ENCODE data around the gene TMEM54.

Gene TMEM54

DNA sequence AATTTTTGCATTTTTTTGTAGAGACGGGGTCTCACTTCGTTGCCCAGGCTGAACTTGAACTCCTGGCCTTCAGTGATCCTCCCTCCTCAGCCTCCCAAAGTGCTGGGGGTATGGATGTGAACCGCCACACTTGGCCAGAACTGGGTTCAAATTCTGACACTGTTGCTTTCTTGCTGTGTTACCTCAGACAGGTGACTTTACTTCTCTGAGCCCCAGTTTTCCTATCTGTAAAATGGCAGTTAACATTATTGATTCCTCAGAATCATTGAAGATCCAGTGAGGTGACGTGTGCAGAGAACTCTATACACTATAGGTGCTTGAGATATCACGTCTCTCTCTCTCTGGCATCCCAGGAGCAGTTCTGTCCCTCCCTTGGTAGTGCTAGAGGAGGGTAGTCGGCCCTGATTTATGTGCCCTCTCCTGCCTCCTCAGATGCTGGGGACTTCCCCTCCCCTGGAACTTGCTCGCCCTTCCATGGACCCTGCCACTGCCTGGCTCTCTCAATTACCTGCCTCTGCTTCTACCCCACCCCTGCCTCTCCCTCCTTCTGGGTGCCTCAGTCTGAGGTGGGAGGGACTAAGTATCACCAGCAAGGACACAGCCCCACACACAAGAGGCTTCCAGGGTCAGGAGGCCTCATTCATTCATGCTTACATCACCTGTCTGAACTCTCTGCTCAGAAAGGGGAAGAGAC, 17.7 kb downstream of the TMEM54 start:
- in situ Hi-C loops (cut with MboI; ENCODE audit: low pct_unique_long_range_greater_than_20kb, low sequenced_read_pairs, unreplicated experiment) = no loop called here
- DNase-seq (ENCODE audit: low spot score) = no peak
- TF ChIP-seq, protein P1, sequence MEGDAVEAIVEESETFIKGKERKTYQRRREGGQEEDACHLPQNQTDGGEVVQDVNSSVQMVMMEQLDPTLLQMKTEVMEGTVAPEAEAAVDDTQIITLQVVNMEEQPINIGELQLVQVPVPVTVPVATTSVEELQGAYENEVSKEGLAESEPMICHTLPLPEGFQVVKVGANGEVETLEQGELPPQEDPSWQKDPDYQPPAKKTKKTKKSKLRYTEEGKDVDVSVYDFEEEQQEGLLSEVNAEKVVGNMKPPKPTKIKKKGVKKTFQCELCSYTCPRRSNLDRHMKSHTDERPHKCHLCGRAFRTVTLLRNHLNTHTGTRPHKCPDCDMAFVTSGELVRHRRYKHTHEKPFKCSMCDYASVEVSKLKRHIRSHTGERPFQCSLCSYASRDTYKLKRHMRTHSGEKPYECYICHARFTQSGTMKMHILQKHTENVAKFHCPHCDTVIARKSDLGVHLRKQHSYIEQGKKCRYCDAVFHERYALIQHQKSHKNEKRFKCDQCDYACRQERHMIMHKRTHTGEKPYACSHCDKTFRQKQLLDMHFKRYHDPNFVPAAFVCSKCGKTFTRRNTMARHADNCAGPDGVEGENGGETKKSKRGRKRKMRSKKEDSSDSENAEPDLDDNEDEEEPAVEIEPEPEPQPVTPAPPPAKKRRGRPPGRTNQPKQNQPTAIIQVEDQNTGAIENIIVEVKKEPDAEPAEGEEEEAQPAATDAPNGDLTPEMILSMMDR (IDR thresholded peaks at IDR 0.05; ENCODE audit: extremely low read depth, insufficient read depth, missing control alignments) = no peak

DNA sequence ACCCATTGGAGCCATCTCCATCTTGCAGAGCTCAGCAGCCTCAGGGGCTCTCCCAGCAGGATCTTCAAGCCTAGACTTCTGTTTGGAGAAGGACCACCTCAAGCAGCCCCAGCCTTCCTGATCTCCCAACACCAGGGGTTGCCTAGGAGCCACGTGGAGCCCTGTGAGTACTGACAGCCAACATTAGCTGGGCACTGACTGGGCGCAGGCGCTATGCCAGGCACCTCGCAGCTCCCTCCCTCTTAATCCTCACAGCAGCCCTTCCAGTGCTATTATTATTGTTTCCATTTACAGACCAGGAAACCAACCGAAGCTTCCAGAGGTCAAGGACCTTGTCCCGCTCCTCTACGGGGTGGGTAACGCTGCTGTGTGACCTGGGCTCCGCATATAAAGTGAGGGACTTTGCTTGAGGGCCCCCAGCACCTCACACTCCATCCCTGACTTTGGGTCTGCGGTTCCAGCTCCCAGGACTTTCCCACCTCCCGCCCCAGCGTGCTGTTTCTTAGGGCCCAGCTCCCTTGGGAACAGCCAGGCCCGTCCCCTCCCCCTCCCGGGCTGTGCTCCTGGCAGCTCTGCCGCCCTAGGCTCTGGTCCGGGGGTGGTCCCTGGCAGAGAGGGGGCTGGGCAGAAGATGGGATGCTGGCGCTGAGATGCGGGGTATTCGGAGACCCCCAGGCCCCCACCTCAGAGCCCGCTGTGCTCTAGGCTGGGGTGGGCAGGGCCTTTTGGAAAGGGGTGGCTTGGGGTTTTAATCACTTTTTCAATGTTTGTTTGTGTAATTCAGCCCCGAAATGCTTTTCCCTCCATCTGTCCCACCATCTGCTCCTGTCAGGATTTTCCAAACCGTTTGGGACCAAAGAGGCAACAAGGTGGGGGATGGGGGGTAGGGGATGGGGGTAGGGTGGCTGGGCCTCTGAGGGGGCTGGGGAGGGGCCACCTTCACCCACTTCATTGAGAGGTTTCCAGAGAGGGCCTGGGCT, 19.0 kb downstream of the TMEM54 start:
- TF ChIP-seq, protein P1 (IDR thresholded peaks at IDR 0.05; ENCODE audit: extremely low read depth, insufficient read depth, missing control alignments) = no peak

DNA sequence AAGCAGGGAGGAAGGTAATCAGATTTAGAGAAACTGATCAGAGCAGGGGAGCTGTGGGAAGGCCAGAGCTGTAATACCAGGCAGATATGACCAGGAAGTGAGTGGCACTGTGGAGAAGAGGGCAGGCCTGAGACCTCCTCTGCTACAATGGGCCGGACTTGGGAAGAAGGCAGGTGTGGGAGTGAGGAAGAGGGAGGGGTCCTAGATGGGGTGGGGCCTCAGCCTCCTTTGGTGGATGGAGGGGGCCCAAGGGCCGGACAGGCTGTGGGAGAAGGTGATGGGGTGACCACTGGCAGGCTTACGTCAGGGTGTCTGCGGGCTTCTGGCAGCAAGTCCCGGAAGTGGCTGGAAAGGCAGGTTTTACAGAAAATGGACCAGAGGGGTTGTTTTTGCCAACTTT, 19.9 kb downstream of the TMEM54 start:
- TF ChIP-seq, protein P1 (IDR thresholded peaks at IDR 0.05; ENCODE audit: extremely low read depth, insufficient read depth, missing control alignments) = no peak
- in situ Hi-C loops (cut with MboI; ENCODE audit: low pct_unique_long_range_greater_than_20kb, low sequenced_read_pairs, unreplicated experiment) = no loop called here
- DNase-seq (ENCODE audit: low spot score) = no peak

More for the DNA sequence above, 19.0 kb downstream of the TMEM54 start:
- in situ Hi-C loops (cut with MboI; ENCODE audit: low pct_unique_long_range_greater_than_20kb, low sequenced_read_pairs, unreplicated experiment) = no loop called here
- DNase-seq (ENCODE audit: low spot score) = no peak

- TF ChIP-seq, protein P1 (IDR thresholded peaks at IDR 0.05; ENCODE audit: extremely low read depth, insufficient read depth, missing control alignments) = no peak
- in situ Hi-C loops (cut with MboI; ENCODE audit: low pct_unique_long_range_greater_than_20kb, low sequenced_read_pairs, unreplicated experiment) = no loop called here
- peak; percentile 15 for DNase-seq (ENCODE audit: low spot score)
These were observed 22.6 kb downstream of the TMEM54 start for GRCh38 chr1:32878637-32879041.

DNA sequence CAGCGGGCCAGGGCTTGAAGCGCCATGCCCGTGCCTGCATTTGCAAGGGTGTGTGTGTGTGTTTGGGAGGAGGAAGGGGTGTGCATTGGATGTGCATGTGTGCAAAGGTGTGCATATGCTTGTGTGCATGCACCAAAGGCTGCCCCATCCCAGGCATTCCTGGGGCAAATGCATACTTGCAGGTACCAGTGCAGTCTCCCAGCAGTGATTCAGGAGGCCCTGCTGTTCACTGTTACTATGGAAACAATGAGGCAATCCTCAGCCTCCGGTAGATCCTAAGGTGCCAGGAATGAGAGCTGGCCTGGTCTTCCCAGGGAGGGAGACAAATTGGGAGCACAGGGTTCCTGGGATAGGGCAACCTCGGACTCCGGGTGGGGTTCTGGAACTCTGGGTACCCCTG, 23.0 kb downstream of the TMEM54 start:
- TF ChIP-seq, protein P1 (IDR thresholded peaks at IDR 0.05; ENCODE audit: extremely low read depth, insufficient read depth, missing control alignments) = no peak
- DNase-seq (ENCODE audit: low spot score) = peak; percentile 24
- in situ Hi-C loops (cut with MboI; ENCODE audit: low pct_unique_long_range_greater_than_20kb, low sequenced_read_pairs, unreplicated experiment) = no loop called here

DNA sequence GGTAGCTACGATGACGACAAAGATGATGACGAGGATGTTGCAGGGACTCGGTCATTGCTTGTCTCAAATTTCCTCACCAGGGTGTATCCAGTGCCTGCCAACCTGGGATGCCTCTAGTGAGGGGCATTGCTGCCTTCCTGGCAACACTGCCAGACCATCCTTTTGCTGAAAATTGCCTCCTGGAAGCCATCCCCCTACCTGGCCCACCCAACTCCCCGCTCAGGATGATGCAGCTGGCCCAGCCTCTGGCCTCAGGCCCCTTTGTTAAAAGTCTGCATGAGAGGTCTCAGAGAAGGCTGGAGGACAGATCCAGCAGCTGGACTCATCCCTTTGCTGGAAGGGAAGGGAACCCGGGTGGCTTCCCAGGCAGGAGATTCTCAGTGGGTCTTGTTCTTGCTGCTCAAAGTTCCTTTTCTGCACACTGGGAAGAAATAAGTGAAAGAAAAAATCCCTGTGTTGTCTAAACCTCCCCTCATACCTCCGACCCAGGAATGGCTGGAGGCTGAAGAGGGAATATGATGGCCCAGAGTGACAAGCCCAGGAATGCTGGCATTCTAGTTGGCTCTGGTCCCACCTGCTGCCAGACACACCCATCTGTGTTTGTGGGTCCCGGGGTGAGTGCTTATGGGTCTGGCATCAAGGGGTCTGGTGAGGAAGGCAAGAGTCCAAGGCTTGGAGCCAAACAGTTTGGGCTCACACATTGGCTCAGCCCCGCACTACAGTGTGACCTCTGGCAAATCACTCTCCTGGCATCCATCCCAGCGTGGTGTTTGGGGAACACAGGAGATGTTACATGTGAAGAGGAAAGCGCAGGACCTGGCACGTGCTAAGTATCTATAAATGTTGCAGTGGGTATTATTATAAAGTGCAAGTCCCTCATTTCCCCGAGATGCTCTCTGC, 23.7 kb downstream of the TMEM54 start:
- in situ Hi-C loops (cut with MboI; ENCODE audit: low pct_unique_long_range_greater_than_20kb, low sequenced_read_pairs, unreplicated experiment) = no loop called here
- TF ChIP-seq, protein P1 (IDR thresholded peaks at IDR 0.05; ENCODE audit: extremely low read depth, insufficient read depth, missing control alignments) = no peak
- DNase-seq (ENCODE audit: low spot score) = peak; percentile 16

Data from GM13977 (cell line).